ENCODE results near the gene NPR1. TPM values are rescaled to one million over a fixed set of nuclear protein-coding genes. Genes with fewer than 3 reads are reported as not detected.
"Not testable (repeated sequence)": the region's sequence is repeated elsewhere in the genome, so short reads cannot be mapped to it uniquely, and the experiment has no call there.

The NPR1 gene
- total RNA-seq, 2 experiments from 2014 or later, result not detected

GRCh38 chr1:153662269-153662668 lies 16.2 kb upstream of the NPR1 start:
- Histone ChIP-seq H3K27ac (ENCODE audit: low read depth in 1 of 2, low read length in 2 of 2) (no peak overlapping the region), H3K4me3 (ENCODE audit: low read length) (no peak overlapping the region), H3K36me3 (ENCODE audit: insufficient read depth, low read length) (peaks cover 68% of the 10 kb centered on the region), H3K4me1 (ENCODE audit: insufficient read depth, low read length) (peaks cover 22% of the 10 kb centered on the region), H3K9me3 (ENCODE audit: control insufficient read depth in 1 of 2, insufficient read depth in 1 of 2, low read length in 2 of 2) (no peaks in the 10 kb centered on the region), H3K27me3 (ENCODE audit: control insufficient read depth in 1 of 2, insufficient read depth in 2 of 2, low read length in 2 of 2) (no peaks in the 10 kb centered on the region)
- peaks cover 16% of the 10 kb centered on the region for H3K4me1 Mint-ChIP-seq (ENCODE audit: low read depth)
- peak overlapping the region; percentile 2 for H3K4me3 Mint-ChIP-seq
- TF ChIP-seq, protein P1, sequence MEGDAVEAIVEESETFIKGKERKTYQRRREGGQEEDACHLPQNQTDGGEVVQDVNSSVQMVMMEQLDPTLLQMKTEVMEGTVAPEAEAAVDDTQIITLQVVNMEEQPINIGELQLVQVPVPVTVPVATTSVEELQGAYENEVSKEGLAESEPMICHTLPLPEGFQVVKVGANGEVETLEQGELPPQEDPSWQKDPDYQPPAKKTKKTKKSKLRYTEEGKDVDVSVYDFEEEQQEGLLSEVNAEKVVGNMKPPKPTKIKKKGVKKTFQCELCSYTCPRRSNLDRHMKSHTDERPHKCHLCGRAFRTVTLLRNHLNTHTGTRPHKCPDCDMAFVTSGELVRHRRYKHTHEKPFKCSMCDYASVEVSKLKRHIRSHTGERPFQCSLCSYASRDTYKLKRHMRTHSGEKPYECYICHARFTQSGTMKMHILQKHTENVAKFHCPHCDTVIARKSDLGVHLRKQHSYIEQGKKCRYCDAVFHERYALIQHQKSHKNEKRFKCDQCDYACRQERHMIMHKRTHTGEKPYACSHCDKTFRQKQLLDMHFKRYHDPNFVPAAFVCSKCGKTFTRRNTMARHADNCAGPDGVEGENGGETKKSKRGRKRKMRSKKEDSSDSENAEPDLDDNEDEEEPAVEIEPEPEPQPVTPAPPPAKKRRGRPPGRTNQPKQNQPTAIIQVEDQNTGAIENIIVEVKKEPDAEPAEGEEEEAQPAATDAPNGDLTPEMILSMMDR (IDR thresholded peaks at IDR 0.05), result no peak
- ChIA-PET POLR2A (interaction anchor here (0.9 to 5.0 kb wide), 2 partner anchors 13 to 28 kb away, joined by 3 to 61 read pairs; partner anchors contain the start of gene CHTOP), CTCF (interaction anchor here (0.7 kb wide), 1 partner anchor 9 kb away, joined by 3 read pairs; the partner anchor contains the start of gene ILF2)
- H3K27ac Mint-ChIP-seq, result no peak overlapping the region
- DNase-seq, result no peak
- no peaks in the 10 kb centered on the region for H3K27me3 Mint-ChIP-seq
- no peak for ATAC-seq (ENCODE audit: poor library complexity)
- peaks cover 77% of the 10 kb centered on the region for H3K36me3 Mint-ChIP-seq (ENCODE audit: low read depth)
- intact Hi-C loops (cut with DNase I, micrococcal nuclease), result no loop called here
- H3K9me3 Mint-ChIP-seq, result no peaks in the 10 kb centered on the region

DNA sequence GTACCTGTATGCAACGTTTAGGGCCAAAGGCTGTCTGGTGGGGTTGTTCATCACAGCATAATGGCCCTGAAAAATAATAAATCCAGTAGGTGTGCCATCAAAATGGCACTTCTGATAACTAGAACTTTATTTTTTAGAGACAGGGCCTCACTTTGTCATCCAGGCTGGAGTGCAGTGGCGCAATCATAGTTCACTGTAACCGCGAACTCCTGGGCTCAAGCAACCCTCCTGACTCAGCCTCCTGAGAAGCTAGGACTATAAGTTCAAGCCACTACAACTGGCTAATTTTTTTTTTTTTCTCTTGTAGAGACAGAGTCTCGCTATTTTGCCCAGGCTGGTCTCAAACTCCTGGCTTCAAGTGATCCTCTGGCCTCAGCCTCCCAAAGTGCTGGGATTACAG lies 15.3 kb upstream of the NPR1 start:
- H3K4me1 Mint-ChIP-seq (ENCODE audit: low read depth), result peaks cover 23% of the 10 kb centered on the region
- H3K4me1 ChIP-seq (ENCODE audit: insufficient read depth, low read length), result peaks cover 16% of the 10 kb centered on the region
- H3K27me3 Mint-ChIP-seq, result no peaks in the 10 kb centered on the region
- DNase-seq (no peak), ATAC-seq (ENCODE audit: poor library complexity) (no peak)
- intact Hi-C loops (cut with DNase I, micrococcal nuclease), result no loop called here
- H3K36me3 ChIP-seq (ENCODE audit: insufficient read depth, low read length), result peaks cover 77% of the 10 kb centered on the region
- H3K9me3 Mint-ChIP-seq, result no peaks in the 10 kb centered on the region
- no peak overlapping the region for H3K4me3 ChIP-seq (ENCODE audit: low read length)
- no peaks in the 10 kb centered on the region for H3K9me3 ChIP-seq (ENCODE audit: control insufficient read depth in 1 of 2, insufficient read depth in 1 of 2, low read length in 2 of 2)
- ChIA-PET POLR2A (interaction anchor here (0.6 kb wide), 1 partner anchor 120 kb away, joined by 3 read pairs; no protein-coding TSS in a partner anchor), CTCF (no interaction called here)
- H3K27me3 ChIP-seq (ENCODE audit: control insufficient read depth in 1 of 2, insufficient read depth in 2 of 2, low read length in 2 of 2), result no peaks in the 10 kb centered on the region
- H3K36me3 Mint-ChIP-seq (ENCODE audit: low read depth), result peaks cover 86% of the 10 kb centered on the region
- TF ChIP-seq, protein P1 (IDR thresholded peaks at IDR 0.05), result no peak
- no peak overlapping the region for H3K27ac Mint-ChIP-seq
- no peak overlapping the region for H3K27ac ChIP-seq (ENCODE audit: low read depth in 1 of 2, low read length in 2 of 2)
- no peak overlapping the region for H3K4me3 Mint-ChIP-seq

DNA sequence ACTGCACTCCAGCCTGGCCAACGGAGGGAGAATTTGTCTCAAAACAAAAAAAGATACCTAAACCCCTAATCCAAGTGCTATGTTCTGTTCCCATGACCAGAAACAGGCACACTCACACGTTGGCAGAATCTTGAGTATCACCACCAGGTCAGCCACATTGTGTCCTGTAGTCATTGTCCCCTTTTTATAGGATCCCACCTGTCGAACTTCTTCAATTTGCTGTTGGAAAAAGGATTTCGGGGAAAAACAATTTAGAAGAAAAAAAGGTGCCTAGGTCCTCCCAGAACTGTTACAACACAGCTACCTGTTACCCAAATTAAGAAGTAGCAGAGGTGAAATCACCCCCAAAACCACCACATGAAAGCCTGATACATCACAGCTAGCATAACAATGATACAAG lies 11.0 kb upstream of the NPR1 start:
- Mint-ChIP-seq H3K4me3 (peak overlapping the region; percentile 83), H3K9me3 (no peaks in the 10 kb centered on the region), H3K4me1 (ENCODE audit: low read depth) (peaks cover 25% of the 10 kb centered on the region), H3K27ac (peak overlapping the region; percentile 52), H3K36me3 (ENCODE audit: low read depth) (peaks cover 60% of the 10 kb centered on the region), H3K27me3 (no peaks in the 10 kb centered on the region)
- CTCF ChIA-PET, result no interaction called here
- peaks cover 75% of the 10 kb centered on the region for H3K36me3 ChIP-seq (ENCODE audit: insufficient read depth, low read length)
- H3K9me3 ChIP-seq (ENCODE audit: control insufficient read depth in 1 of 2, insufficient read depth in 1 of 2, low read length in 2 of 2), result no peaks in the 10 kb centered on the region
- no peaks in the 10 kb centered on the region for H3K27me3 ChIP-seq (ENCODE audit: control insufficient read depth in 1 of 2, insufficient read depth in 2 of 2, low read length in 2 of 2)
- TF ChIP-seq, protein P1 (IDR thresholded peaks at IDR 0.05), result no peak
- DNase-seq (no peak), ATAC-seq (ENCODE audit: poor library complexity) (no peak)
- H3K4me1 ChIP-seq (ENCODE audit: insufficient read depth, low read length), result peaks cover 35% of the 10 kb centered on the region
- intact Hi-C loops (cut with DNase I, micrococcal nuclease), result no loop called here
- H3K4me3 ChIP-seq (ENCODE audit: low read length), result no peak overlapping the region
- POLR2A ChIA-PET, result interaction anchor here (1.2 to 1.9 kb wide), 2 partner anchors 9 to 323 kb away, joined by 4 to 6 read pairs; partner anchors contain the start of genes RPS27 and SNAPIN
- no peak overlapping the region for H3K27ac ChIP-seq (ENCODE audit: low read depth in 1 of 2, low read length in 2 of 2)

- H3K27me3 Mint-ChIP-seq; H3K9me3 ChIP-seq (ENCODE audit: control insufficient read depth in 1 of 2, insufficient read depth in 1 of 2, low read length in 2 of 2); H3K4me3 ChIP-seq (ENCODE audit: low read length); CTCF ChIA-PET; H3K27ac Mint-ChIP-seq; H3K9me3 Mint-ChIP-seq; DNase-seq; H3K27me3 ChIP-seq (ENCODE audit: control insufficient read depth in 1 of 2, insufficient read depth in 2 of 2, low read length in 2 of 2); ATAC-seq (ENCODE audit: poor library complexity); H3K27ac ChIP-seq (ENCODE audit: low read depth in 1 of 2, low read length in 2 of 2): not testable (repeated sequence)
- H3K36me3 ChIP-seq (ENCODE audit: insufficient read depth, low read length), result peaks cover 63% of the 10 kb centered on the region
- peaks cover 36% of the 10 kb centered on the region for H3K4me1 ChIP-seq (ENCODE audit: insufficient read depth, low read length)
- intact Hi-C loops (cut with DNase I, micrococcal nuclease), result loop anchor here in 1 of 2 experiments (1.0 kb wide), 1 partner anchor 9 kb away; no protein-coding TSS in a partner anchor
- H3K4me1 Mint-ChIP-seq (ENCODE audit: low read depth), result peaks cover 25% of the 10 kb centered on the region
- peaks cover 50% of the 10 kb centered on the region for H3K36me3 Mint-ChIP-seq (ENCODE audit: low read depth)
- POLR2A ChIA-PET, result interaction anchor here (0.9 to 1.7 kb wide), 3 partner anchors 10 to 322 kb away, joined by 3 to 4 read pairs (median 4); partner anchors contain the start of genes CHTOP, RPS27 and SNAPIN
- H3K4me3 Mint-ChIP-seq, result peak overlapping the region; percentile 83
Observed at GRCh38 chr1:153668672-153669071, 9.8 kb upstream of the NPR1 start.

Data from CD4-positive, alpha-beta T cell (primary cell).